Trophoblast cell (in vitro differentiated cells and primary cell): ENCODE measurements around the gene HLTF.

Experiments
- DNase-seq, 2 donors: peaks; one replicate each; pipeline ENCODE4 v3.0.0-alpha.2; 2016
- H2AFZ ChIP-seq: 2 replicates; pipeline ENCODE4 v1.6.1; 2013; ENCODE audit warnings: low read length, moderate library complexity, mild to moderate bottlenecking; ENCODE audit not compliant: insufficient read depth, poor library complexity
- H2AK5ac ChIP-seq: 2 replicates; pipeline ENCODE4 v1.6.1; 2013; ENCODE audit warnings: mild to moderate bottlenecking, low read length
- H2BK120ac ChIP-seq: 2 replicates; pipeline ENCODE4 v1.6.1; 2013; ENCODE audit warnings: low read length, mild to moderate bottlenecking, moderate library complexity; ENCODE audit not compliant: insufficient read depth, poor library complexity
- H2BK12ac ChIP-seq: 2 replicates; pipeline ENCODE4 v1.6.1; 2013; ENCODE audit warnings: mild to moderate bottlenecking, low read length, moderate library complexity
- H2BK5ac ChIP-seq: 2 replicates; pipeline ENCODE4 v1.6.1; 2013; ENCODE audit warnings: low read length, low read depth, moderate library complexity, mild to moderate bottlenecking; ENCODE audit not compliant: poor library complexity
- H3K14ac ChIP-seq: 2 replicates; pipeline ENCODE4 v1.6.1; 2013; ENCODE audit warnings: mild to moderate bottlenecking, low read length
- H3K18ac ChIP-seq: 2 replicates; pipeline ENCODE4 v1.6.1; 2013; ENCODE audit warnings: mild to moderate bottlenecking, low read length
- H3K23ac ChIP-seq: 2 replicates; pipeline ENCODE4 v1.6.1; 2013; ENCODE audit warnings: low read length
- H3K27ac ChIP-seq: 2 replicates; pipeline ENCODE4 v1.5.1; 2013; ENCODE audit warnings: low read depth, mild to moderate bottlenecking, inconsistent platforms, low read length, moderate library complexity
- H3K27me3 ChIP-seq: 2 replicates; pipeline ENCODE4 v1.6.1; 2013; ENCODE audit warnings: inconsistent platforms, mild to moderate bottlenecking, low read length, moderate library complexity; ENCODE audit not compliant: insufficient read depth
- H3K36me3 ChIP-seq, 2 experiments: 1 replicate in 1 of 2; 2 replicates in 1 of 2; pipeline ENCODE4 v1.6.1; 2013; ENCODE audit warnings: low read length in 2 of 2, mild to moderate bottlenecking in 2 of 2, moderate library complexity in 1 of 2; ENCODE audit not compliant: insufficient read depth in 2 of 2, control insufficient read depth in 1 of 2
- H3K4ac ChIP-seq: 2 replicates; pipeline ENCODE4 v1.6.1; 2013; ENCODE audit warnings: low read depth, mild to moderate bottlenecking, low read length, moderate library complexity
- H3K4me1 ChIP-seq, 2 experiments: 1 replicate in 1 of 2; 2 replicates in 1 of 2; pipeline ENCODE4 v1.6.1; 2013; ENCODE audit warnings: low read length in 2 of 2, mild to moderate bottlenecking in 2 of 2, moderate library complexity in 1 of 2; ENCODE audit not compliant: insufficient read depth in 2 of 2, control insufficient read depth in 1 of 2
- H3K4me2 ChIP-seq: 2 replicates; pipeline ENCODE4 v1.6.1; 2013; ENCODE audit warnings: inconsistent platforms, mild to moderate bottlenecking, low read length, moderate library complexity
- H3K4me3 ChIP-seq: 2 replicates; pipeline ENCODE4 v1.5.1; 2013; ENCODE audit warnings: mild to moderate bottlenecking, low read depth, low read length, inconsistent platforms
- H3K79me1 ChIP-seq: one replicate; pipeline ENCODE4 v1.6.1; 2013; ENCODE audit warnings: low read length
- H3K79me2 ChIP-seq: 2 replicates; pipeline ENCODE4 v1.6.1; 2013; ENCODE audit warnings: low read length, mild to moderate bottlenecking; ENCODE audit not compliant: control insufficient read depth, insufficient read depth, poor library complexity
- H3K9ac ChIP-seq: 2 replicates; pipeline ENCODE4 v1.6.1; 2013; ENCODE audit warnings: mild to moderate bottlenecking, low read length
- H3K9me3 ChIP-seq: 2 replicates; pipeline ENCODE4 v1.6.1; 2013; ENCODE audit warnings: low read depth, mild to moderate bottlenecking, control low read depth, inconsistent platforms, low read length; ENCODE audit not compliant: insufficient read depth
- H4K12ac ChIP-seq: 2 replicates; pipeline ENCODE4 v1.6.1; 2013; ENCODE audit warnings: low read depth, mild to moderate bottlenecking, low read length, moderate library complexity
- H4K8ac ChIP-seq: 2 replicates; pipeline ENCODE4 v1.6.1; 2013; ENCODE audit warnings: low read depth, mild to moderate bottlenecking, low read length, moderate library complexity
- H4K91ac ChIP-seq: one replicate; pipeline ENCODE4 v1.6.1; 2013; ENCODE audit warnings: low read depth, mild to moderate bottlenecking, low read length, moderate library complexity
- WGBS: extraction: QIAGEN DNeasy Blood & Tissue Kit; methylation state at CpG from one replicate; pipeline ENCODE4 v1.1.7; 2013; ENCODE audit warnings: missing lambda C conversion rate; ENCODE audit not compliant: insufficient read length, insufficient coverage; ENCODE audit errors: extremely low coverage; 5-methylcytosine and 5-hydroxymethylcytosine counted together

HLTF gene

DNA sequence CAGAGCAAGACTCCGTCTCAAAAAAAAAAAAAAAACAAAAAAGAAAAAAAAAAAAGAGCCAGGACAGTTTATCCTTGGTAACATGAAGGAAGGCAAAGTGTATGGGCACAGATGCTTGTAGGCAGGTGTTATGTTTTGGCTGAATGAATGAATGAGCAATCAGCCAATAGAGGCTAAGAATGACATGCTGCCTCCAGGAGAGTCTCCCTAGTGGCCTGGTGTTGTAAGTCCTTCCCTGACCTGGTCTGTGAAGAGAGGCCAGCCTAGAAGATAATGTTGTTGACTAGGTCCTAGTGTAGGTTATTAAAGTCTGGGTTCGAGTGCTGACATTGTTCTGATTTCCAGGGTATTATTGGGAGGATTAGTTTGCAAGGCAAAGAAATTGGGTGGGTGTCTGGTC is 70.1 kb downstream of the HLTF start:
- Histone ChIP-seq H3K4ac (no peak overlapping the region), H3K9ac (no peak overlapping the region), H2AFZ (no peak overlapping the region), H4K12ac (no peak overlapping the region), H3K18ac (no peak overlapping the region), H2AK5ac (no peak overlapping the region), H3K14ac (no peak overlapping the region), H3K9me3 (no peaks in the 10 kb centered on the region), H3K79me1 (no peaks in the 10 kb centered on the region), H4K91ac (no peak overlapping the region), H2BK5ac (no peak overlapping the region), H4K8ac (no peak overlapping the region), H2BK12ac (no peak overlapping the region), H3K79me2 (no peaks in the 10 kb centered on the region), H3K27ac (no peak overlapping the region), H3K23ac (no peak overlapping the region), H3K27me3 (no peaks in the 10 kb centered on the region), H3K4me2 (no peak overlapping the region), H3K36me3 (peaks cover 0 to 3% of the 10 kb centered on the region in 2 experiments), H2BK120ac (no peak overlapping the region), H3K4me1 (peaks cover 0 to 2% of the 10 kb centered on the region in 2 experiments), H3K4me3 (no peak overlapping the region)
- DNase-seq, result no peak
- WGBS, result no CpG with 5 or more reads among the region's 2 CpGs

DNA sequence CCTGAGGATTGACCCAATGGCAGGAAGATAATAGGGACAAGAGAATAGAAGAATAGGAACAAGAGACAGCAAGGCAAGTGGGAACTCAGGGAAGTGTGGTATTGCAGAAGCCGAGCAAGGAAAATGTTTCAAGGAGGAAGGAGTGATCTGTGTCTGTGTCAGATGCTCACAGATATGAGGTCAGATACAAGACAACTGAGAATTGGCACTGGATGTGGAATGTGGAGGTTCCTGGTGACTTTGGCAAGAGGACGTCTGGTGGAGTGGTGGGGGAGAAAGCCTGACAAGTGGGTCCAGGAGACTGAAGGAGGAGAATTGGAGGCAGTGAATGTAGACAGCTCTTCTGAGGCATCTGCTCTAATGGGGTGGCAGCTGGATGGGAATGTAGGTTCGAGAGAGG is 70.9 kb downstream of the HLTF start:
- H2AK5ac ChIP-seq, result no peak overlapping the region
- no peaks in the 10 kb centered on the region for H3K79me2 ChIP-seq
- H3K4ac ChIP-seq, result no peak overlapping the region
- no peak for DNase-seq
- H2BK5ac ChIP-seq, result no peak overlapping the region
- WGBS, result no CpG with 5 or more reads among the region's 3 CpGs
- no peak overlapping the region for H2AFZ ChIP-seq
- no peaks in the 10 kb centered on the region for H3K9me3 ChIP-seq
- H3K14ac ChIP-seq, result no peak overlapping the region
- H4K8ac ChIP-seq, result no peak overlapping the region
- no peak overlapping the region for H2BK12ac ChIP-seq
- H2BK120ac ChIP-seq, result no peak overlapping the region
- H3K36me3 ChIP-seq, result peaks cover 0 to 4% of the 10 kb centered on the region in 2 experiments
- H3K79me1 ChIP-seq, result no peaks in the 10 kb centered on the region
- H3K27me3 ChIP-seq, result no peaks in the 10 kb centered on the region
- H3K4me2 ChIP-seq, result no peak overlapping the region
- no peaks in the 10 kb centered on the region for H3K4me1 ChIP-seq
- H3K23ac ChIP-seq, result no peak overlapping the region
- H3K18ac ChIP-seq, result no peak overlapping the region
- H3K27ac ChIP-seq, result no peak overlapping the region
- H3K4me3 ChIP-seq, result no peak overlapping the region
- no peak overlapping the region for H4K91ac ChIP-seq
- no peak overlapping the region for H4K12ac ChIP-seq
- no peak overlapping the region for H3K9ac ChIP-seq

DNA sequence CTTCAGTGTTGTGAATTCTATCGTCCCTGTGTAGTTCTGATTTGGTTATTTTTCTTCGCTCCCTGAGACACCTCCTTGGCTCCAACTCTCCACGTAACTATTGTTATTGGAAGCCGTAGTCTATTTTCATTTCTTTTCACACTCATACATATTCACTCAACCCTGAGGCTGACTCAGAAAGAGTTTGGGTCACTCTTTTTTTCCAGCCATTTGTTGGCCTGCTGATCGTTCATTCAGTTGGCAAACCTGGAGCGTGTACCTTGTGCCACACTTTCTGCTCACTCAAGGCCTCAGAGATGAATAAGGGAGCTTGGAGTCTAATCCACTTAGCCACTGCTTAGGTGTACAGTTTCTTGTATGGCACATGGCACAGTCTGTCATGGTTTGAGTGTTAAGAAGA is 72.6 kb downstream of the HLTF start:
- Histone ChIP-seq H4K91ac (no peak overlapping the region), H3K23ac (no peak overlapping the region), H3K9ac (no peak overlapping the region), H3K14ac (no peak overlapping the region), H4K8ac (no peak overlapping the region), H3K4me1 (no peaks in the 10 kb centered on the region), H3K79me1 (no peaks in the 10 kb centered on the region), H2BK12ac (no peak overlapping the region), H2BK5ac (no peak overlapping the region), H2BK120ac (no peak overlapping the region), H2AK5ac (no peak overlapping the region), H2AFZ (no peak overlapping the region), H3K4ac (no peak overlapping the region), H3K27ac (no peak overlapping the region), H4K12ac (no peak overlapping the region), H3K4me2 (no peak overlapping the region), H3K18ac (no peak overlapping the region), H3K9me3 (no peaks in the 10 kb centered on the region), H3K27me3 (no peaks in the 10 kb centered on the region), H3K36me3 (peaks cover 0 to 10% of the 10 kb centered on the region in 2 experiments), H3K4me3 (no peak overlapping the region), H3K79me2 (no peaks in the 10 kb centered on the region)
- DNase-seq, result no peak
- WGBS, result no CpG with 5 or more reads among the region's 6 CpGs

DNA sequence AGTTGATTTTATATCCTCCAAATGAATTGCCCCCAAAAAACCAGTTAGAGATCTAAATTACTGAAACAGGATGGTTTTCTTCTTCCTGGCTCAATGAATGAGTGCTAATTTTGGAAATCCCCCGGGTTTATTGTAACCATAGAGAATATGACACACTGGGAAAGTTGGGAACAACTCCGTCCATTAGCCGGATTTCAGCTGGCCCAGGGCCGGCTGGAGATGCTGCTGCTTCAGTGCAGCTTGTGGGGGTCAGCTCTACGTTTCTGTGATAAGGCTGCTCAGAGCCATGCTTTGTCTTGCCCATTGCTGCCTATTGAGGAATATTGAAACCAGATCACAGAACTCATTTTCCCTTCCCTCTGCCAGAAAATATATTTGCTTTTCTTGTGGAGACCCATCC is 74.7 kb downstream of the HLTF start:
- Histone ChIP-seq H4K12ac (no peak overlapping the region), H3K79me2 (no peaks in the 10 kb centered on the region), H3K23ac (no peak overlapping the region), H2BK12ac (no peak overlapping the region), H3K9ac (no peak overlapping the region), H3K4me1 (no peaks in the 10 kb centered on the region), H4K8ac (no peak overlapping the region), H2BK120ac (no peak overlapping the region), H3K4ac (no peak overlapping the region), H3K27ac (no peak overlapping the region), H2AFZ (no peak overlapping the region), H3K4me3 (no peak overlapping the region), H2BK5ac (no peak overlapping the region), H3K9me3 (peaks cover 2% of the 10 kb centered on the region), H2AK5ac (no peak overlapping the region), H3K18ac (no peak overlapping the region), H3K79me1 (no peaks in the 10 kb centered on the region), H4K91ac (no peak overlapping the region), H3K27me3 (no peaks in the 10 kb centered on the region), H3K4me2 (no peak overlapping the region), H3K14ac (no peak overlapping the region), H3K36me3 (peaks cover 6 to 20% of the 10 kb centered on the region in 2 experiments)
- no peak for DNase-seq
- WGBS, result no CpG with 5 or more reads among the region's 5 CpGs
